Lower leg skin (tissue), 3 donors: ENCODE measurements around the gene DDX10.

Source experiments
- POLR2A ChIP-seq, 2 donors: fragments of 450-650 bp; IDR thresholded peaks; one replicate each; pipeline ENCODE4 v1.6.1; 2016 to 2017; ENCODE audit warnings: antibody characterized with exemption in 2 of 2, mild to moderate bottlenecking in 1 of 2, moderate library complexity in 1 of 2
- TF ChIP-seq, protein P1 (sequence below), 3 donors: fragments of 450-650 bp; IDR thresholded peaks; one replicate each; pipeline ENCODE4 v1.5.1; 2016; ENCODE audit warnings: antibody characterized with exemption in 3 of 3, mild to moderate bottlenecking in 3 of 3, moderate library complexity in 2 of 3

DNA sequence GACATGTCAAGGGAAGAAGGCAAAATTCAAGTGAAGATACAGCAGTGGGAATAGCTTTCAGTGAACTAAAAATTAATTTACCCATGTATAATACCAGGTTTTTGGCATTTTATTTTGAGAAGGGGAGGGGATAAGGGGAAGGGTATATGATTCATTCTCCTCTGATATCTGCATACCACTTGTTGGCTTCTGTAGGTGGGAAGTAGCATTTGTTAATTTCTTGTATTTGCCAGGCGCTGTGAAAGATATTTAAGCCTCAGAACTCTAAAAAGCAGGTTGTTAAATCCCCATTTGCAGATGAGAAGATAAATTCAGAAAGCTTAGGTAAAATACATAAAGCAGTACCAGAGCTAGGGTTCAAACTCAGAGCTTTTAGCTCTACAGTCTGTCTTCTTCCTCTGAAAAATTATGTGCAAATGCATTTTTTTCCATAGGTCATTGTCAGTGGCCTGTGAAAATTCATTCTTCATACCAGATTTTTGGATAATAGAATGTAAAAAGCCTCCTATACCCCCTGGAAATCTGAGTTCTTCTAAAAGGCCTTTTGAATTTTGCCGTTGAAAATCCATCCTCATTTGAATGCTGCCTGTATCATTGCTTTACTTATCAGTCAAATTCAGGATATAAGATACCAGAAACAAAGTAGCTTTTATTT, 221.3 kb downstream of the DDX10 start:
- TF ChIP-seq, protein P1, sequence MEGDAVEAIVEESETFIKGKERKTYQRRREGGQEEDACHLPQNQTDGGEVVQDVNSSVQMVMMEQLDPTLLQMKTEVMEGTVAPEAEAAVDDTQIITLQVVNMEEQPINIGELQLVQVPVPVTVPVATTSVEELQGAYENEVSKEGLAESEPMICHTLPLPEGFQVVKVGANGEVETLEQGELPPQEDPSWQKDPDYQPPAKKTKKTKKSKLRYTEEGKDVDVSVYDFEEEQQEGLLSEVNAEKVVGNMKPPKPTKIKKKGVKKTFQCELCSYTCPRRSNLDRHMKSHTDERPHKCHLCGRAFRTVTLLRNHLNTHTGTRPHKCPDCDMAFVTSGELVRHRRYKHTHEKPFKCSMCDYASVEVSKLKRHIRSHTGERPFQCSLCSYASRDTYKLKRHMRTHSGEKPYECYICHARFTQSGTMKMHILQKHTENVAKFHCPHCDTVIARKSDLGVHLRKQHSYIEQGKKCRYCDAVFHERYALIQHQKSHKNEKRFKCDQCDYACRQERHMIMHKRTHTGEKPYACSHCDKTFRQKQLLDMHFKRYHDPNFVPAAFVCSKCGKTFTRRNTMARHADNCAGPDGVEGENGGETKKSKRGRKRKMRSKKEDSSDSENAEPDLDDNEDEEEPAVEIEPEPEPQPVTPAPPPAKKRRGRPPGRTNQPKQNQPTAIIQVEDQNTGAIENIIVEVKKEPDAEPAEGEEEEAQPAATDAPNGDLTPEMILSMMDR (IDR thresholded peaks at IDR 0.05) = no peak
- TF ChIP-seq POLR2A (IDR thresholded peaks at IDR 0.05) = no peak
